GM18508 (cell line): ENCODE data around the gene ELK3.

Experiments used
- ATAC-seq: cut with Tn5 transposase; IDR thresholded peaks from one replicate; pipeline ENCODE4 v1.9.1; 2021; ENCODE audit warnings: moderate number of reproducible peaks; ENCODE audit not compliant: insufficient read depth, unreplicated experiment

ELK3 gene

GRCh38 chr12:96208801-96209549 is 14.8 kb downstream of the ELK3 start:
- no peak for ATAC-seq

- no peak for ATAC-seq
Observed at GRCh38 chr12:96210376-96211055, 16.3 kb downstream of the ELK3 start.

DNA sequence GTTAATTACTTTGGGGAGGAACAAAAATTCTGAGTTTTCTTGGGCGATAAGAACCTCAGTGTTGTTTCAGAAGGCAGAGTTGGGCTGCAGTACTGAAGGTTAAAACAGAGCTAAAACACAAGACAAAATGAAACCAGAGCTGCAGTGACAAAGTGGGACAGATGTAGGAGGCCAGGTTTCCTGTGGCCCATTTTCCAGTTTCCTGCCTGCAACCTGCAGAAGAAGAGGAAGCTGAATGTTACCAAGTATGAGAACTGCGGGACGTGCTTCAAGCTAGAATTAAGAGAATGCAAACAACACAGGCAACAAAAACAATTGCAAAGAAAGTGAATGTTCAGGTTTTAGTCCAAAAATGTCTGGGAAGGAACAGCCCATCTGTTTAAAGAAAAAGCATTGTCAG is 17.8 kb downstream of the ELK3 start:
- no peak for ATAC-seq

DNA sequence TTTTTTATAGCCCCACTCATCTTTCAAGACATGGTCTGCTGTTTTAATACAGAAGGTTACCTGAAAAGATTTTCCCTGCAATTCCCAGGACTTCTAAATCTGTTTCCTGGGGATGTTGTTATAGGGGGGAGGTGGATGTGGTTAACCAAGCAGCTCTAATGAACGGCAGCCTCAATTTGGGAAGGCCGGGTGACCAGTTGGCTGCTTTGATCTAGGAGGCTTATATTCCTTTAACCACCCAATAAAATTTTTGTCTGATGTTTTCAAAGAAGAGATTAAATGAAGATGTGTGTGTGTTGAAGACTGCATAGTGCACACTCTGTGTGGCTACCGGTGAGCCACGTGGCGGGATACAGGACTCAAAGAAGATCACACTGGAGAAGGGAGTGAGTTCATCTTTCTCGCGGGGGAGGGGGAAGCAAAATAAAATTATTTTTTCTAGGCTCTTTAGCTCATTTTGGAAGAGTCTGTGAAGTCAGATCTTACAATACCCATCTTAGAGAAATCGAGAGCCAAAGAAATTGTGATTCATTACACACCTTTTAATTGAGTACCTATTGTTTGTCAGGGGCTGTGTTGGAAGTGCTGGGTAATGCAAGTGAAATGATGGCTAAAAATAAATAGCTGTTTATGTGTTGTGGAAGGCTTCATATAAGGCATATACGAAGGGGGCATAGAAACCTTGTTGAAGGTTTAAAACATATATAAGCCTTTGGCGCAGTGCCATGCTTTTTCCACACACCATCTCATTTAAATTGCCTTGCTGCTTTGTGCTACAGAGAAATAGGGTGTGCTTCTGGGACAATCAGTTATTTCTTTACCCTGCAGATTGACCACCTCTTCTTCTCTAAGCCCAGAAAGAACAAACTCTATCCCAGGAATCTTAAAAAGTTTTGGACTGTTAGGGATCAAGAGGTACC is 18.5 kb downstream of the ELK3 start:
- ATAC-seq = no peak

- no peak for ATAC-seq
Observed at GRCh38 chr12:96213869-96214268, 19.7 kb downstream of the ELK3 start.

DNA sequence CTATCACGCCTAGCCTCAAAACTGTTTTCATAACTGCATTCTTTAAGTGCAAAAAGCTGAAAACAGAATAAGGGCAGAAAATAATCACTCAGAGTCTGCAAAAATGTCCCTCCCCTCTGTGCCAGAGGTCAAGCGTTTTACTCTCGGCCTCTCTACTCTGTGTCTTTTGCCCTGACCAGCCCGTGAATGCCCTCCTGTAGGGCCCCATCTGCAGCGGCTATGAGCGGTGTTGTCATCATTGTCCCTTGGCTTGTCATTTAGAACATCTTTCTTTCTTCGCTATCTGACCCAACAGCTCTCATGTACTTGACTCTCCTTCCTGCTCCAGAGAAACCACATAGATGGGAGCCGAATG is 21.7 kb downstream of the ELK3 start:
- no peak for ATAC-seq

GRCh38 chr12:96218989-96219678 is 25.0 kb downstream of the ELK3 start:
- no peak for ATAC-seq

- ATAC-seq = no peak
Observed at GRCh38 chr12:96219700-96220206, 25.6 kb downstream of the ELK3 start.

DNA sequence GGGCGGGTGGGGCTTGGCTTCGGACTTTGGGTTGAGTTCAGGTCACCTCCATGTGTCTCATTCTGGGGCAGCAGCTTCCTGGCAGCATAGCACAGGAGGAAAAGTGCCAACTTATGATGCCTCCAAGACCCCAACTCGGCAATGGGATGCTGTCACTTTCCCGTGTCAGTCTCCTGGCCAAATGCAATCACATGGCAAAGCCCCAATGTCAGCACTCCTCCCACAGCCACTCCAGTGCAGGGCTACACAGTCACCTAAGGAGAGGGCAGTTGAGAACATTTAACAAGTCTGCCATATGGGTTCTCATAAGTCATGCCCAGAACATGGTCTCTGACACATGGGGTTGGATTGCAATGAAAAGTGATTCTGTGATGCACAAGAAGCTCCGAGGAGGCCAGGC is 26.7 kb downstream of the ELK3 start:
- no peak for ATAC-seq

DNA sequence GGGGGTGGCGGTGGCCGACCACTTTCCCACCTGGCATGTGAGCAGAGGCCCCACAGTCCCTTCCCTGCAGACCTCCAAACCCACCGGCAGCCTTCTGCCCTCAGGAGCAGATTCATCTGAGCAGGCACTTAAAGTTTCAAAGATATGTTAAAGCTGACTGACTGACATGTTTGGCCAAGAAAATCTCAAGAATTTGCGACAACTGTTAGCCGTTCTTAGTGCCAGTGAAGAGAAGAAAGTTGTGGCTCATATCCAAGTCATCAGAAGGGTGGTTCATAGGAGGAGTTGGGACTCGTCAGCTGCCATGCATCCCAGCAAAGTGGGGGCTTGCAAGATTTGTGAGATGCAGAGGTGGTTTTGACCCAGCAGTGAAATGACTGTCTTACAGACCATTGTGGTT is 27.2 kb downstream of the ELK3 start:
- ATAC-seq = no peak

GRCh38 chr12:96223411-96224218 is 29.4 kb downstream of the ELK3 start:
- no peak for ATAC-seq

GRCh38 chr12:96224219-96224615 is 30.0 kb downstream of the ELK3 start:
- no peak for ATAC-seq

DNA sequence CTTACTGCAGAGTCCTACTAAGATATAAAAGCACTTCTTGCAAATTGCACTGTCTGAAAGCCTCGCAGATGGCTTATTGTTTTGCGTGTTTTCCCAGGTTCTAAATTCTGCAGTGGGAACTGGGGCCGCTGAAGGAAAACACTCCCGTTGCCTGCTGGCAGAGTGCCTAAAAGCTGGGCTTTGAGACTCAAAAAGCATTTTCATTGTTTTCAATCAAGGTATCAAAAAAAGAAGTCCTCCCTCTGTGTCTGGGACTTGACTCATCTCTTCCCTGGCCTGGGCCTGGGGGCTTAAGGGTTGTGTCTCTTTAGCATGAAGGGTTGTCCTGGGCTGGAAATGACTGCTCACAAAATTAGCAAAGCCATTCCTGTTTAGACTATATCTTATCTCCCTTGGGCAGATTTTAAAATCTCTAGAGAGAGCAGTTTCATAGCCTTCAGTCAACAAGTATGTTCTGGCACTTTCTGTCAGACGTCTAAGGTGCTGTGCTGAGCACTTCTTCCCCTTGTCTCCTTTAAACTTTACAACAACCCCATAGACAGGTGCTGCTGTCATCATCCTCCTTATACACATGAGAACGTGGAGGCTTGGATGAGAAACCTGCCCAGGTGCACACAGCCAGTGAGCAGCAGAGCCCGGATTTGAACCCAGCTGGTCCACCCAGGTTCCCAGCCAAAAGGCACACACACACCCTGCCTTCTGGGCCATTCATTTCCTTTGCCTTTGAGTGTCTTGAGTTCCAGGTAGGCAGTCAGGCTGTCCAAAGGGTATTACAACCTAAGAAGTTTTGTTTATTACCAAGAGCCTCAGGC is 31.1 kb downstream of the ELK3 start:
- ATAC-seq = no peak

DNA sequence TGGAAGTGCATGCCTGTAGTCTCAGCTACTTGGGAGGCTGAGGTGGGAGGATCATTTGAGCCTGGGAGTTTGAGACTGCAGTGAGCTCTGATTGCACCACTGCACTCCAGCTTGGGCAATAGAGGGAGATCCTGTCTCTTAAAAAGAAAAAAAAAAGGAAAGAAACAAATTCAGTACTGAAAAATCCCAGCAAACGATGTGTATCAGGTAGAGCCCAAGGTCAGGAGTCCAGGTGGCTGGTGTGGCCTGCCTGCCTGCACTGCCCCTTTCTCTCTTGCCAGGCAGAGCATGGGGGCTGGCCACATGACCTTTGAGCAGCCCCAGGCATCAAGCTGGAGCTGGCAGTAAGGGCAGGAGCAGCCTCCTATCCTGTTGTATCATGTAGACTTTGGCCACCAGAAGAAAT is 31.8 kb downstream of the ELK3 start:
- ATAC-seq = no peak

- ATAC-seq = no peak
Observed at GRCh38 chr12:96226401-96226800, 32.2 kb downstream of the ELK3 start.

DNA sequence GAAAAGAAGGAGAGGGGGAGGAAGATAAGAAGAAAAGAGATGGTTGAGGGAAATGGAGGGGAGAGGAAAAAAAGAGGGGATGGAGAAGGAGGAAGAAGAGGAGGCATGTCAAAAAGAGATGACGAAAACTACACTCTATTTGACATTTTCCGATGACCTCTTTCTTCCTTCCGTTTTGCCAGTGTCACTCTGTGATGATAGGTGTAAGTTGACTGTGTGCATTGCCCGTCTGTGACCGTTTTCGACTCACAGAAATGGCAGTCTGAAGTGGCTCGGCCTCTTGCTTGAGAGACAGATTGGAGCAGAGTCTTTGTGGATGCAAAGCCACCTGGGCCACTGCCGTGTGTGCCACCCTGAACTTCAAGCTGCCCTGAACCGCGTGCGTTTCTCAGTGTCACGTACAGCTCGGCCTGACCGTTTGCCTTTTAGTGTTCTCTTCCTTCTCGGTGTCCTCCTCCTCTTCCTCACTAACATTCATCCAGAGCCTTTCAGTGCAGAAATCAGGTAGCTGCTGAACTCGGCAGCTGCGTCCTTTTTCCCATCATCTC is 32.7 kb downstream of the ELK3 start:
- no peak for ATAC-seq

GRCh38 chr12:96227365-96228106 is 33.4 kb downstream of the ELK3 start:
- no peak for ATAC-seq
